Body of pancreas (tissue), 4 donors: ENCODE data around the gene TAF5. TPM values are rescaled to one million over a fixed set of nuclear protein-coding genes. Genes with fewer than 3 reads are reported as not detected.

Source experiments
- ATAC-seq: fragments of 150-250 bp; one replicate; pipeline ENCODE4 v1.9.1; 2016
- DNase-seq, 4 donors: peaks; one replicate each; pipeline ENCODE4 v3.0.0-alpha.2; 2019
- H3K27ac ChIP-seq, 4 donors: fragments of 200-600 bp; sonication (generic); 1 replicate in 3 of 4; 2 replicates in 1 of 4; pipeline versions ENCODE4 v1.5.1 to v1.6.1; 2016 to 2019; ENCODE audit warnings: mild to moderate bottlenecking in 1 of 4, mixed read lengths in 1 of 4, moderate library complexity in 1 of 4
- H3K27me3 ChIP-seq, 2 donors: fragments of 200-600 bp; sonication (generic); one replicate each; pipeline ENCODE4 v1.6.0; 2016; ENCODE audit warnings: mild to moderate bottlenecking in 1 of 2
- H3K36me3 ChIP-seq, 2 donors: fragments of 200-600 bp; sonication (generic); replicated peaks in 1 of 2; 2 replicates each; pipeline ENCODE4 v1.5.1; 2016; ENCODE audit warnings: low read depth in 2 of 2; ENCODE audit not compliant: insufficient read depth in 1 of 2
- H3K4me1 ChIP-seq: fragments of 200-600 bp; sonication (generic); one replicate; pipeline ENCODE4 v1.6.0; 2016
- H3K4me3 ChIP-seq, 2 donors: fragments of 200-600 bp; sonication (generic); 1 replicate in 1 of 2; 2 replicates in 1 of 2; pipeline ENCODE4 v1.5.1; 2016 to 2019
- H3K9me3 ChIP-seq, 3 donors: fragments of 200-600 bp; sonication (generic); 1 replicate in 2 of 3; 2 replicates in 1 of 3; pipeline ENCODE4 v1.5.1; 2016
- CTCF ChIP-seq, 7 experiments: fragments of 450-650 bp in 4 of 7; fragments of 200-600 bp in 3 of 7; sonication (generic) in 3 of 7; IDR thresholded peaks; one replicate each; pipeline ENCODE4 v1.5.1; 2016 to 2019; ENCODE audit warnings: antibody characterized with exemption in 7 of 7
- POLR2A ChIP-seq, 3 donors: fragments of 450-650 bp; IDR thresholded peaks; one replicate each; pipeline ENCODE4 v1.6.1; 2016; ENCODE audit warnings: antibody characterized with exemption in 3 of 3, mild to moderate bottlenecking in 2 of 3
- WGBS, 2 donors: methylation state at CpG; one replicate each; pipeline ENCODE4 v1.1.5; 2017; 5-methylcytosine and 5-hydroxymethylcytosine counted together
- intact Hi-C: fragments of 100-400 bp; cut with DNase I; formaldehyde crosslinking; loops from one replicate; pipeline ENCODE4 v1.15.1; 2023
- total RNA-seq, 2 donors: library from RNA; depleted of rRNA; stranded (reverse); fragments of >200 nt; gene quantifications; one replicate each; pipeline ENCODE4 v1.1.0, GENCODE V29; 2016

The TAF5 gene
- total RNA-seq, 2 donors from 2014 or later = 2.0 to 5.7 TPM

- H3K27me3 ChIP-seq = no peaks in the 10 kb centered on the region
- no peak overlapping the region for H3K4me3 ChIP-seq
- no peaks in the 10 kb centered on the region for H3K9me3 ChIP-seq
- intact Hi-C loops = loop anchor here (10.0 kb wide), 1 partner anchor 177 kb away; no protein-coding TSS in a partner anchor
- no peak for DNase-seq
- ATAC-seq = no peak
- H3K27ac ChIP-seq = no peak overlapping the region
- 90% methylated on average over 5 of the region's 5 CpGs for WGBS, 2 donors
- peaks cover 13 to 56% of the 10 kb centered on the region in 2 donors for H3K36me3 ChIP-seq
- H3K4me1 ChIP-seq = no peaks in the 10 kb centered on the region
- TF ChIP-seq POLR2A (IDR thresholded peaks at IDR 0.05) (no peak), CTCF (IDR thresholded peaks at IDR 0.05) (no peak)
Measured at GRCh38 chr10:103417601-103418000, 49.8 kb downstream of the TAF5 start.

GRCh38 chr10:103419101-103419500 lies 51.3 kb downstream of the TAF5 start:
- no peaks in the 10 kb centered on the region for H3K4me1 ChIP-seq
- H3K27ac ChIP-seq = no peak overlapping the region
- 93 to 97% methylated on average over 4 of the region's 4 CpGs for WGBS, 2 donors
- no peak for TF ChIP-seq CTCF (IDR thresholded peaks at IDR 0.05)
- TF ChIP-seq POLR2A (IDR thresholded peaks at IDR 0.05) = no peak
- H3K27me3 ChIP-seq = no peaks in the 10 kb centered on the region
- no peak for DNase-seq
- H3K4me3 ChIP-seq = no peak overlapping the region
- intact Hi-C loops = loop anchor here (10.0 kb wide), 1 partner anchor 176 kb away; no protein-coding TSS in a partner anchor
- ATAC-seq = no peak
- peaks cover 14 to 58% of the 10 kb centered on the region in 2 donors for H3K36me3 ChIP-seq
- H3K9me3 ChIP-seq = no peaks in the 10 kb centered on the region

DNA sequence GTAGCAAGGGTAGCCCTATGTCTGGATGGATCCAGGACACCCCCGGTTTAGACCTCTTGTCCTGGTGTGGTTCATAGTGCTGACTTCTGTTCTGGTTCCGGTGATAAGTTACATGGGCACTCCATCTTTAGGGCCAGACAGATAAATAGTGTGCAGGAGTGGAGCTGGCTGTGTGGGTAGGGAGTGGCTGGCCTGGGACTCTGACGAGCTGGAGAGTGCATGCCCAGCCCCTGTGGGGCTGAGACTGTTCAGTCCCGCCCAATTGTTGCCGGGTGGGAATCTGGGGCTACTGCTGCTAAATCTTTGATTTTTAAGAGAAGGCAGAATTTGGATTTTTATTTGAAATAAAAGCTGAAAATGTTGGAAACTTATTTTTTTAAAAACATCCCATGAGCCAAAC lies 56.0 kb downstream of the TAF5 start:
- whole genome bisulfite sequencing, 2 donors = 88 to 93% methylated on average over 5 of the region's 5 CpGs
- Histone ChIP-seq H3K27me3 (no peaks in the 10 kb centered on the region), H3K27ac (no peak overlapping the region), H3K4me3 (no peak overlapping the region), H3K36me3 (peaks cover 16 to 49% of the 10 kb centered on the region in 2 donors), H3K4me1 (no peaks in the 10 kb centered on the region), H3K9me3 (no peaks in the 10 kb centered on the region)
- ATAC-seq = no peak
- TF ChIP-seq POLR2A (IDR thresholded peaks at IDR 0.05) (no peak), CTCF (IDR thresholded peaks at IDR 0.05) (no peak)
- DNase-seq = no peak
- intact Hi-C loops = loop anchor here (5.0 kb wide), 1 partner anchor 54 kb away; the partner anchor contains the start of gene CALHM3

DNA sequence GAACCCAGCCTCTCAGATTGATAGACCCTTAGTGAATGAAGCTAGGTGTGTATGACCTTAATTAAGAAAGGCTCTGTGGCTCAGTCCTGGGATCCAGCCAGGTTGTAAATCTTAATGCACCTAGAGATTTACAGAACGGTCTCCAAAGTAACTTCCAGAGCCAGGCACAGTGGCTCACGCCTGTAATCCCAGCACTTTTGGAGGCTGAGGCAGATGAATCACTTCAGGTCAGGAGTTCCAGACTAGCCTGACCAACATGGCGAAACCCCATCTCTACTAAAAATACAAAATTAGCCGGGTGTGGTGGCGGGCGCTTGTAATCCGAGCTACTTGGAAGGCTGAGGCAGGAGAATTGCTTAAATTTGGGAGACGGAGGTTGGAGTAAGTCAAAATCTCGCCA lies 60.1 kb downstream of the TAF5 start:
- Histone ChIP-seq H3K36me3 (peaks cover 16 to 27% of the 10 kb centered on the region in 2 donors), H3K27ac (no peak overlapping the region), H3K4me3 (no peak overlapping the region), H3K27me3 (no peaks in the 10 kb centered on the region), H3K4me1 (no peaks in the 10 kb centered on the region), H3K9me3 (no peaks in the 10 kb centered on the region)
- ATAC-seq = no peak
- no peak for TF ChIP-seq CTCF (IDR thresholded peaks at IDR 0.05)
- TF ChIP-seq POLR2A (IDR thresholded peaks at IDR 0.05) = no peak
- intact Hi-C loops = no loop called here
- 90 to 94% methylated on average over 8 to 9 of the region's 9 CpGs for WGBS, 2 donors
- DNase-seq = no peak

DNA sequence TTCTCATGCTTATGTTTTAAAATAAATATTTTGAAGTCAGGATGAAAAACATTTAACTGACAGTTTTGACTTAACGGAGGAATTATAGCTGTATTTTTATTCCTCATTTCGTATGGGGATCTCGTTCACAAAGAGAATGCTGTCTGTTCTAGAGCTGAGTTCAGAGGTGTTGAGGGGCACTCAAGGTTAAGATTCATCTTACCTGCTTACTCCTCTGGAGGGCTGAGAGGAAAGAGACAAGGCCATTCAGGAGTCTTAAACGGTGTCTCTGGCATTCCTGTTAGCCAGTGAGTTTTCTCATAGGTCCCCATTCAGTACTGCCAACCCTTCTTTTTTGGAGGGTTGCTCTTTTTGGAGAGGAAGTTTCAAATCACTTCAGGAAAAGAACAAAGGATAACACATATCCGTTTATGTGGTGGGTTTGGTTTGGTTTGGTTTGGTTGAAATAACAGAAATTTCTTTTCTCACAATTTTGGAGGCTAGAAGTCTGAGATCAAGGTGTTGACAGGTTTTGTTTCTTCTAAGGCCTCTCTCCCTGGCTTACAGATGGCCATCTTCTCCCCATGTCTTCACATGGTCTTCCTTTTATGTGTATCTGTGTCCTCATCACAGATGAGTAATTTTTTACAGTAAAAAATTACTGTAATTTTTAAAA lies 61.3 kb downstream of the TAF5 start:
- DNase-seq = no peak
- no peak for ATAC-seq
- Histone ChIP-seq H3K9me3 (no peaks in the 10 kb centered on the region), H3K27me3 (no peaks in the 10 kb centered on the region), H3K36me3 (peaks cover 10 to 19% of the 10 kb centered on the region in 2 donors), H3K4me1 (no peaks in the 10 kb centered on the region), H3K4me3 (no peak overlapping the region), H3K27ac (no peak overlapping the region)
- intact Hi-C loops = no loop called here
- 66 to 73% methylated on average over 5 of the region's 5 CpGs for WGBS, 2 donors
- no peak for TF ChIP-seq CTCF (IDR thresholded peaks at IDR 0.05)
- no peak for TF ChIP-seq POLR2A (IDR thresholded peaks at IDR 0.05)
